GM12878 (cell line): ENCODE data around the gene FADS1. TPM values are rescaled to one million over a fixed set of nuclear protein-coding genes. Genes with fewer than 3 reads are reported as not detected.

ENCODE experiments used
- ATAC-seq: fragments of 200-7000 bp; cut with Tn5 transposase; 3 replicates; pipeline ENCODE4 v1.9.1; 2020; ENCODE audit warnings: mild to moderate bottlenecking, moderate library complexity
- BruUV-seq: library from RNA; stranded (reverse); fragments of 400-500 nt; replicated peaks from 2 replicates; lab custom pipeline; 2021; lab: Mats Ljungman, UMichigan
- CTCF ChIA-PET: fragments of 300-600 bp; sonication (Branson Sonifier 250); formaldehyde crosslinking; extraction: SDS; loops from one replicate; lab custom pipeline; 2021; ENCODE audit warnings: inconsistent platforms; lab: Yijun Ruan, JAX
- POLR2A ChIA-PET: fragments of 350-600 bp; formaldehyde crosslinking; extraction: SDS; loops from one replicate; lab custom pipeline; 2021; ENCODE audit warnings: inconsistent platforms; lab: Charles Lee
- RAD21 ChIA-PET: fragments of 300-600 bp; sonication (Branson Sonifier 250); formaldehyde crosslinking; loops from one replicate; lab custom pipeline; 2023; ENCODE audit warnings: antibody characterized with exemption; ENCODE audit not compliant: unreplicated experiment; lab: Charles Lee
- SMC1A ChIA-PET: fragments of 300-600 bp; sonication (Branson Sonifier 250); formaldehyde crosslinking; loops from one replicate; lab custom pipeline; 2023; ENCODE audit not compliant: unreplicated experiment, uncharacterized antibody; lab: Charles Lee
- DNase-seq: peaks from one replicate; pipeline ENCODE4 v3.0.0-alpha.2; 2011; ENCODE audit warnings: low read depth, low spot score
- FAIRE-seq: peaks from 3 replicates; lab custom pipeline; 2011; peaks lifted over from hg19 to GRCh38; lab: Jason Lieb, UNC
- H2AFZ ChIP-seq: 2 replicates; pipeline ENCODE4 v1.6.0; 2011; ENCODE audit warnings: low read depth, low read length, control low read depth; ENCODE audit not compliant: control insufficient read depth
- H3K27ac ChIP-seq: 2 replicates; pipeline ENCODE4 v1.5.1; 2011; ENCODE audit warnings: control low read depth; ENCODE audit not compliant: control insufficient read depth, insufficient read depth
- H3K27me3 ChIP-seq, 2 experiments: replicated peaks in 1 of 2; 2 replicates each; pipeline versions ENCODE4 v1.6.0 to v1.6.1; 2011; ENCODE audit warnings: low read length in 1 of 2; ENCODE audit not compliant: control insufficient read depth in 2 of 2, insufficient read depth in 2 of 2
- H3K36me3 ChIP-seq, 2 experiments: 2 replicates each; pipeline ENCODE4 v1.5.1; 2011; ENCODE audit warnings: low read length in 1 of 2; ENCODE audit not compliant: control insufficient read depth in 2 of 2, insufficient read depth in 2 of 2
- H3K4me1 ChIP-seq: 2 replicates; pipeline ENCODE4 v1.6.1; 2011; ENCODE audit warnings: mild to moderate bottlenecking, low read length, moderate library complexity, mixed read lengths; ENCODE audit not compliant: control insufficient read depth, insufficient read depth
- H3K4me2 ChIP-seq: 2 replicates; pipeline ENCODE4 v1.6.0; 2011; ENCODE audit warnings: control low read depth; ENCODE audit not compliant: control insufficient read depth, insufficient read depth
- H3K4me3 ChIP-seq: fragments of 200-600 bp; sonication (generic); 2 replicates; pipeline ENCODE4 v1.5.1; 2016
- H3K79me2 ChIP-seq: 2 replicates; pipeline ENCODE4 v1.6.0; 2011; ENCODE audit warnings: low read length; ENCODE audit not compliant: control insufficient read depth, insufficient read depth
- H3K9ac ChIP-seq: 2 replicates; pipeline ENCODE4 v1.8.0; 2011; ENCODE audit warnings: low read length, control low read depth, mixed read lengths; ENCODE audit not compliant: control insufficient read depth, insufficient read depth
- H3K9me3 ChIP-seq: replicated peaks from 3 replicates; pipeline ENCODE4 v1.5.1; 2011; ENCODE audit warnings: mild to moderate bottlenecking, low read length; ENCODE audit not compliant: control insufficient read depth, insufficient read depth
- H4K20me1 ChIP-seq: 2 replicates; pipeline ENCODE4 v1.6.0; 2011; ENCODE audit not compliant: control insufficient read depth, insufficient read depth
- BCL11A ChIP-seq: IDR thresholded peaks from 2 replicates; pipeline ENCODE4 v1.6.1; 2011; ENCODE audit warnings: low read depth, low read length
- E2F8 ChIP-seq: fragments of 450-650 bp; IDR thresholded peaks from 2 replicates; pipeline ENCODE4 v1.6.1; 2018; ENCODE audit warnings: mild to moderate bottlenecking, low read depth, moderate library complexity; ENCODE audit not compliant: partially characterized antibody
- EZH2 ChIP-seq: IDR thresholded peaks from 2 replicates; pipeline ENCODE4 v1.6.1; 2012; ENCODE audit warnings: low read depth, mild to moderate bottlenecking, control low read depth, inconsistent platforms, low read length, borderline replicate concordance; ENCODE audit not compliant: control insufficient read depth
- WGBS: methylation state at CpG from one replicate; pipeline ENCODE4 v1.1.6; 2016; ENCODE audit warnings: low lambda C conversion rate; ENCODE audit not compliant: insufficient replicate concordance, insufficient coverage; ENCODE audit errors: missing lambda C conversion rate; 5-methylcytosine and 5-hydroxymethylcytosine counted together
- in situ Hi-C: fragments of 300-500 bp; cut with MboI; formaldehyde crosslinking; loops from 9 replicates; pipeline ENCODE4 v1.14.3; 2018; ENCODE audit warnings: mixed read lengths
- intact Hi-C: fragments of 100-400 bp; cut with micrococcal nuclease; formaldehyde crosslinking; loops from one replicate; pipeline ENCODE4 v1.14.2; 2022; ENCODE audit not compliant: unreplicated experiment
- polyA plus RNA-seq, 11 experiments: library from polyadenylated mRNA; depleted of rRNA in 4 of 11; unstranded in 6 of 11; stranded (reverse) in 5 of 11; fragments of >200 nt; fragmentation: Nextera tagmentation in 4 of 11; fragmentation: Illumina TruSeq in 1 of 11; extraction: Ambion mirVana in 4 of 11; extraction: Trizol in 1 of 11; gene quantifications; 1 replicate in 1 of 11; 2 replicates in 10 of 11; pipeline versions ENCODE4 v1.2.1 to v1.2.3, GENCODE V29; 2011 to 2016; ENCODE audit warnings: inconsistent platforms in 2 of 11, missing spikeins in 2 of 11, low read depth in 1 of 11
- total RNA-seq, 4 experiments: library from RNA; depleted of rRNA in 3 of 4; stranded (reverse); fragments of >200 nt in 3 of 4; fragmentation: Illumina TruSeq in 1 of 4; extraction: Trizol in 1 of 4; gene quantifications; 2 replicates each; pipeline versions ENCODE4 v1.2.1 to v1.2.3, GENCODE V29; 2013 to 2021

Gene FADS1
- total and polyA plus RNA-seq, 10 of the 15 experiments (the other 5 are each of a cell fraction or from before 2014, with no cell fraction given), result 8.8 to 73.9 (median 39.0) TPM

- peaks cover 41% of the 10 kb centered on the region for H3K79me2 ChIP-seq
- POLR2A ChIA-PET, result interaction anchor here (3.7 to 7.0 kb wide), 2 partner anchors 16 to 36 kb away, joined by 22 to 77 read pairs; partner anchors contain the start of gene FADS1
- FAIRE-seq (no peak), ATAC-seq (no peak), DNase-seq (no peak)
- H3K4me3 ChIP-seq, result no peak overlapping the region
- H3K4me1 ChIP-seq, result no peaks in the 10 kb centered on the region; the same call in 1 of the 2 replicates
- no peak overlapping the region; the same call in 1 of the 2 replicates for H3K27ac ChIP-seq
- peaks cover 13 to 16% of the 10 kb centered on the region in 2 experiments; a peak in 3 of 4 replicates for H3K36me3 ChIP-seq
- H2AFZ ChIP-seq, result no peak overlapping the region
- H3K27me3 ChIP-seq, result no peaks in the 10 kb centered on the region
- SMC1A ChIA-PET, result interaction anchor here (0.7 to 6.0 kb wide), 10 partner anchors 12 to 309 kb away, joined by 3 to 86 read pairs (median 22); partner anchors contain the start of genes BEST1, FADS2 and FADS3
- TF ChIP-seq E2F8, result no peak
- no peak for TF ChIP-seq EZH2
- no peak for TF ChIP-seq BCL11A
- CTCF ChIA-PET, result interaction anchor here (1.4 to 12.7 kb wide), 8 partner anchors 12 to 308 kb away, joined by 3 to 188 read pairs (median 122); partner anchors contain the start of genes BEST1, FADS1 and FADS2
- H3K9me3 ChIP-seq, result no peaks in the 10 kb centered on the region
- H3K9ac ChIP-seq, result no peak overlapping the region
- intact Hi-C loops, result loop anchor here (5.0 kb wide), 4 partner anchors 73 to 308 kb away; partner anchors contain the start of gene FTH1
- no peaks in the 10 kb centered on the region for H4K20me1 ChIP-seq
- H3K4me2 ChIP-seq, result no peak overlapping the region
- in situ Hi-C loops, result loop anchor here (5.0 kb wide), 2 partner anchors 98 to 308 kb away; no protein-coding TSS in a partner anchor
- RAD21 ChIA-PET, result interaction anchor here (1.0 to 6.2 kb wide), 5 partner anchors 15 to 308 kb away, joined by 3 to 96 read pairs (median 51); partner anchors contain the start of gene BEST1
- no TSS peak for BruUV-seq
- WGBS, result 94% methylated on average over 2 of the region's 2 CpGs
Observed at GRCh38 chr11:61799665-61800284, 17.0 kb downstream of the FADS1 start.
